ENCODE measurements around the gene NHP2.

GRCh38 chr5:178142642-178143041 lies 11.0 kb downstream of the NHP2 start:
- TF ChIP-seq CTCF (conservative IDR thresholded peaks at IDR 0.05 in 1 of 2, IDR thresholded peaks at IDR 0.05 in 1 of 2; ENCODE audit: extremely low read depth in 1 of 2, insufficient read depth in 1 of 2, low read depth in 1 of 2, low read length in 2 of 2): no peak
- no peak for TF ChIP-seq EZH2 (IDR thresholded peaks at IDR 0.05; ENCODE audit: borderline replicate concordance, low read length)

All from mammary epithelial cell (primary cell).